Kidney tubule cell (primary cell): ENCODE data around the gene SPRED2.

Experiments
- DNase-seq: peaks from one replicate; pipeline ENCODE4 v3.0.0-alpha.2; 2018; ENCODE audit warnings: low spot score

SPRED2 gene

GRCh38 chr2:65364986-65365733 is 67.2 kb downstream of the SPRED2 start:
- DNase-seq: no peak

GRCh38 chr2:65363879-65364666 is 68.3 kb downstream of the SPRED2 start:
- DNase-seq: no peak

- no peak for DNase-seq
Observed at GRCh38 chr2:65361623-65362022, 70.8 kb downstream of the SPRED2 start.

GRCh38 chr2:65360441-65360840 is 72.0 kb downstream of the SPRED2 start:
- DNase-seq: no peak

- DNase-seq: no peak
Observed at GRCh38 chr2:65358678-65359400, 73.6 kb downstream of the SPRED2 start.

GRCh38 chr2:65357959-65358294 is 74.5 kb downstream of the SPRED2 start:
- DNase-seq: no peak

- no peak for DNase-seq
Observed at GRCh38 chr2:65357095-65357958, 75.1 kb downstream of the SPRED2 start.

- DNase-seq: peak; percentile 23
Observed at GRCh38 chr2:65355186-65355831, 77.1 kb downstream of the SPRED2 start.

- DNase-seq: peak; percentile 23
Observed at GRCh38 chr2:65354773-65355172, 77.6 kb downstream of the SPRED2 start.

- DNase-seq: peak; percentile 16
Observed at GRCh38 chr2:65353927-65354326, 78.5 kb downstream of the SPRED2 start.

GRCh38 chr2:65353046-65353445 is 79.4 kb downstream of the SPRED2 start:
- DNase-seq: no peak

GRCh38 chr2:65351948-65352595 is 80.3 kb downstream of the SPRED2 start:
- no peak for DNase-seq

GRCh38 chr2:65351234-65351947 is 81.0 kb downstream of the SPRED2 start:
- DNase-seq: no peak

- DNase-seq: no peak
Observed at GRCh38 chr2:65350651-65351056, 81.7 kb downstream of the SPRED2 start.

GRCh38 chr2:65349863-65350262 is 82.5 kb downstream of the SPRED2 start:
- no peak for DNase-seq

GRCh38 chr2:65347913-65348312 is 84.5 kb downstream of the SPRED2 start:
- DNase-seq: no peak

- DNase-seq: no peak
Observed at GRCh38 chr2:65345631-65346030, 86.8 kb downstream of the SPRED2 start.

- no peak for DNase-seq
Observed at GRCh38 chr2:65344689-65345088, 87.7 kb downstream of the SPRED2 start.

- DNase-seq: no peak
Observed at GRCh38 chr2:65344182-65344581, 88.2 kb downstream of the SPRED2 start.

GRCh38 chr2:65343386-65343785 is 89.0 kb downstream of the SPRED2 start:
- no peak for DNase-seq
